Choroid plexus epithelial cell (primary cell): ENCODE measurements around the gene DPH7.
"Not testable (repeated sequence)": the region's sequence is repeated elsewhere in the genome, so short reads cannot be mapped to it uniquely, and the experiment has no call there.

Experiments used
- DNase-seq: peaks from one replicate; pipeline ENCODE4 v3.0.0-alpha.2; 2010; ENCODE audit warnings: low read depth
- H3K4me3 ChIP-seq: 2 replicates; pipeline ENCODE4 v1.5.1; 2011; ENCODE audit warnings: low read depth, mild to moderate bottlenecking, control low read depth, low read length, moderate library complexity
- TF ChIP-seq, protein P1 (sequence below): conservative IDR thresholded peaks from 2 replicates; pipeline ENCODE4 v1.5.1; 2011; ENCODE audit warnings: low read depth, mild to moderate bottlenecking, control low read depth, inconsistent platforms, low read length, moderate library complexity

The DPH7 gene

DNA sequence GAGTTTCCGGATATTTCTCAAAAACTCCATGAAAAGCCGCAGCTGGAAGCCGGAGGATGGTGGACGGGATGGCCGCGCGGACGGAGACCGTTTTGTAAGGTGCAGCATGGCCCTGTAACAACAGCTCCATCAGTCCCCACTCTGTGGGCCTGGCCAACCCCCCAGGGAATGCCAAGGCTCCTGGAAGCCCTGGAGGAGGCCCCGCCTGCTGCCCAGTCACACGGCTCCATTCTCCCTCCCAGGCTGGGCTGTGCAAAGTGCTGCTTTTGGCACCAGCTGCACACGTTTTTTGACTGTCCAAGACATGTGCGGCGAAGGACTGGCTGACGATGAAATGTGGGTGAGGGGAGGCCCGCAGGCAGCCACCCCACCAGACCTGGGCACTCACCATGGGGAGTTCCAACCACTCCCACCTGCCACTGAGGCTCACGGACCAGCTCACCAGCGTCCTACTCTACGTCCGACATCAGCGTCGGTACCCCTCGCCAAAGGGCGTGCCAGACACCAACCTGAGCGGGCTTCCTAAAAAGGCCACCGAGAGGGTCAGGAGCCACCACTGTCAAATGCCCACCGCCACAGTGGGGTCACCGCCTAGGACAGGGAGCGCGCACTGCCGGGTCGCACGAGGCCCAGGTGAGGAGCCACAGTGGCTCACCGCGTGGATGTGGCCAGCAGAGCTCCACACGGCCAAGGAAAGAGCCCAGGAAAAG lies 55.8 kb downstream of the DPH7 start:
- DNase-seq: no peak
- TF ChIP-seq, protein P1, sequence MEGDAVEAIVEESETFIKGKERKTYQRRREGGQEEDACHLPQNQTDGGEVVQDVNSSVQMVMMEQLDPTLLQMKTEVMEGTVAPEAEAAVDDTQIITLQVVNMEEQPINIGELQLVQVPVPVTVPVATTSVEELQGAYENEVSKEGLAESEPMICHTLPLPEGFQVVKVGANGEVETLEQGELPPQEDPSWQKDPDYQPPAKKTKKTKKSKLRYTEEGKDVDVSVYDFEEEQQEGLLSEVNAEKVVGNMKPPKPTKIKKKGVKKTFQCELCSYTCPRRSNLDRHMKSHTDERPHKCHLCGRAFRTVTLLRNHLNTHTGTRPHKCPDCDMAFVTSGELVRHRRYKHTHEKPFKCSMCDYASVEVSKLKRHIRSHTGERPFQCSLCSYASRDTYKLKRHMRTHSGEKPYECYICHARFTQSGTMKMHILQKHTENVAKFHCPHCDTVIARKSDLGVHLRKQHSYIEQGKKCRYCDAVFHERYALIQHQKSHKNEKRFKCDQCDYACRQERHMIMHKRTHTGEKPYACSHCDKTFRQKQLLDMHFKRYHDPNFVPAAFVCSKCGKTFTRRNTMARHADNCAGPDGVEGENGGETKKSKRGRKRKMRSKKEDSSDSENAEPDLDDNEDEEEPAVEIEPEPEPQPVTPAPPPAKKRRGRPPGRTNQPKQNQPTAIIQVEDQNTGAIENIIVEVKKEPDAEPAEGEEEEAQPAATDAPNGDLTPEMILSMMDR: no peak
- H3K4me3 ChIP-seq: no peak overlapping the region

DNA sequence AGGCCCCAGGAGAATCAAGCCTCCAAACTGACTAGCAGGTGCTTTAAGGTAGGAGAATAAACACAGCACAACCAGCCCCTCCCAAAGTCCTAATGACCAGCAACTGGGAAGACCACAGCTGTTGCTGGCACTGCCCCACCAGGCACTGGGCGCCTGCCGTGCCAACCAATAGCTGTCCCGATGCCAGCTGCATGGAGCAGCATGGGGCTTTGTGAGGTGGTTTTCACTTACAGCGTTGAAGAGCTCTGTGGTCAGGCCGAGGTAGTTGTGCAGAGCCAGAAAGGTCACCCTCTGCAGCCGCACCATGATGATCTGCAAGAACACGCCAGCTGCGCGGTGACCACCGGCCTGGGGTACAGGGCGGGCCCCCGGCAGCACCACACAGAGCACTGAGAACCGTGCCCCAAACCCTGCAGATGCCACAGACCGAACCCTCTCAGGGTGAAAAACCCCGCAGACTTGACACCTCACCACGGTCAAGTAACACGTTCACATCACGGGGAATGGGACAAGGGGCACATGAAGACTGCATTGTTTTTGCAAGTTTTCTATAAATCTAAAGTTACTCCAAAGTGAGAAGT lies 57.2 kb downstream of the DPH7 start:
- DNase-seq: no peak
- TF ChIP-seq, protein P1: no peak

DNA sequence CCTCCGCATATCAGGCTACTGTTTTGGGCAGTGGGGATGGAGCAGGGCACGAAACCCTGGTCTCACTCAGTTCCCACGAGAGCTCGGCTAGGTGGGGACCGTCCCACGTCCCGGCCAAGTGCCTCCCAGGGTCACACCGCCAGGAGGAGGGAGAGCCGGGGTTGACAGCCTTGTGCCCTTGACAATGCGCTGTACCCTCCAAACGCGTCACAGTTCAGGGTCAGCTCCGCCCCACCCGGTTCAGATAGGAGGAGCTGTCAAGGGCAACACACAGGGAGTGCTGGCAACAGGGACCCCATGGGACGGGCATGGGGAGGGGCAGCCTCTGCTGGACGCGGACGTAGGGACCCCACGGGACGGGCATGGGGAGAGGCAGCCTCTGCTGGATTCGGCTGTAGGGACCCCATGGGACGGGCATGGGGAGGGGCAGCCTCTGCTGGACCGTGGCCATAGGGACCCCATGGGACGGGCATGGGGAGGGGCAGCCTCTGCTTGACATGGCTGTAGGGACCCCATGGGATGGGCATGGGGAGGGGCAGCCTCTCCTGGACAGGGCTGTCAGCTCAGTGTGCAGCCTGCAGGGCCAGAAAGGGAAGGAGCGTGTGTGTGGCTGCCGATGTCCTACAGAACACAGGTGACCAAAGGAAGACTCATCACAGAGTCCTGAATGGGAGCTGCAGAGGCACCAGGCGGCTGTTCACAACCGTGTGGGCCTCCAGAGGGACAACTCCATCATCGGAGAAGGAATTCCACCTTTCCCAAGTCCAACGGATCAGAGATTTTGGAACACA lies 57.9 kb downstream of the DPH7 start:
- TF ChIP-seq, protein P1: no peak
- no peak overlapping the region for H3K4me3 ChIP-seq
- DNase-seq: no peak

More for the DNA sequence above, 57.2 kb downstream of the DPH7 start:
- H3K4me3 ChIP-seq: no peak overlapping the region

DNA sequence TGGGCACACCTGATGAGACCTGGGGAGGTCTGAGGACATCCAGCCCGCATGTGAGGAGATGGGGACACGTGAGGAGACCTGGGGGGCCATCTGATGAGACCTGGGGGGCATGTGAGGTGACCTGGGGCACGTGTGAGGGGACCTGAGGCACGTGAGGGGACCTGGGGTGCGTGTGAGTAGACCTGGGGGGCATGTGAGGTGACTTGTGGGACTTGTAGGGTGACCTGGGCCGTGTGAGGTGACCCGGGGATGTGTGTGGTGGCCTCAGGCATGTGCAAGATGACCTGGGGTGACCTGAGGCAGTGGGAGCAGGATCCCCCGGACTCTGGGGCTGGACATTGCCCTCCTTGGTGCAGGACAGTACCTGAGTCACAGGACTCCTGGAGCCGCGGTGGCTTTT lies 59.2 kb downstream of the DPH7 start:
- TF ChIP-seq, protein P1: no peak
- H3K4me3 ChIP-seq: no peak overlapping the region
- DNase-seq: no peak

DNA sequence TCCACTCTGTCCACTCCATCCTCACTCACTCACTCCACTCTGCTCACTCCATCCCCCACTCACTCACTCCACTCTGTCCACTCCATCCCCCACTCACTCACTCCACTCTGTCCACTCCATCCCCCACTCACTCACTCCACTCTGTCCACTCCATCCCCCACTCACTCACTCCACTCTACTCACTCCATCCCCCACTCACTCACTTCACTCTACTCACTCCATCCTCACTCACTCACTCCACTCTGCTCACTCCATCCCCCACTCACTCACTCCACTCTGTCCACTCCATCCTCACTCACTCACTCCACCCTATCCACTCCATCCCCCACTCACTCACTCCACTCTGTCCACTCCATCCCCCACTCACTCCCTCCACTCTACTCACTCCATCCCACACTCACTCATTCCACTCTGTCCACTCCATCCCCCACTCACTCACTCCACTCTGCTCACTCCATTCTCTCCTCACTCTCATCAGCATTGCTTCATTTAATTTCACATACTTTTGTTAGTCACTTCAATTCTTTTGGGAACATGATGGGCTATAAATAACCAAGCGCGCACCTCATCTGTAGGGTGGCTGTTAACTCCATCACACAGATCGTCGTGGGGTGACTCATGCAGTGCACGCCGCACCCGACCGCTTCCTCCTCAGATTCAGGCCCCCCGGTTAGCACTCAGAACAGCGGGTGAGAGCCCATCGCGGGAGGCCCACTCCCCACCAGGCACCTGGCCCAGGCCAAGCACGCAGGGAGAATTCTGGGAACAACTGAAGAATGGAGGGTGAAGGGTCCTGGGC lies 59.9 kb downstream of the DPH7 start:
- DNase-seq: peak; percentile 26
- H3K4me3 ChIP-seq: not testable (repeated sequence)

DNA sequence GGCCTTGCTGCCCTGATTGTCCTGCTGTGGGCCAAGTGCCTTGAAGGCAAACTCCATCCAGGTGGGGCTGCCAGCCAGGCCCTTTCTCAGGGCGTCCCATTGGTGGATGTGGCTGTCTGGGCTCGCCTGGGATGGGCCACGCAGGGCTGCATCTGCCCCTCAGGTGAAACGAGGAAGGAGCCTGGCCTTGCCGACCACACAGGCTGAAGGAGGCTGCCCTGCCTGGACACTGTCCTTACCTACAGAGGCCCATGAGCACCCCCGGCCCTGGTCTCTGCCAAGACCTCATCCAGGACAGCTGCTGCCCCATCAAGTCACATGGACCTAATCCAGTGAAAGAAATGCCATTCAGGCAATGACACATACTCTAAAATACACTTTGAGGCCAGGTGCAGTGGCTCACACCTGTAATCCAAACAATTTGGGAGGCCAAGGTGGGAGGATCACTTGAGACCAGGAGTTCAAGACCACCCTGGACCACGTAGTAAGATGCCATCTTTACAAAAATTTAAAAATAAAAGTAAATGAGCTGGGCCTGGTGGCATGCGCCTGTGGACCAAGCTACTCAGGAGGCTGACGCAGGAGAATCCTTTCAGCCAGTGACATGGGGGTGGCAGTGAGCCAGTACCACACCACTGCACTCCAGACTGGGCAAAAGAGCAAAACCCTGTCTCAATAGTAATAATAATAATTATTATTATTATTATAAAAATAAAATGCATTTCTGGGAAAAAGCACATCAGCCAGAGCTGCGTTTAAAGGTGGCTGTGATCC lies 62.4 kb downstream of the DPH7 start:
- no peak for DNase-seq
- H3K4me3 ChIP-seq: no peak overlapping the region
- TF ChIP-seq, protein P1: no peak

DNA sequence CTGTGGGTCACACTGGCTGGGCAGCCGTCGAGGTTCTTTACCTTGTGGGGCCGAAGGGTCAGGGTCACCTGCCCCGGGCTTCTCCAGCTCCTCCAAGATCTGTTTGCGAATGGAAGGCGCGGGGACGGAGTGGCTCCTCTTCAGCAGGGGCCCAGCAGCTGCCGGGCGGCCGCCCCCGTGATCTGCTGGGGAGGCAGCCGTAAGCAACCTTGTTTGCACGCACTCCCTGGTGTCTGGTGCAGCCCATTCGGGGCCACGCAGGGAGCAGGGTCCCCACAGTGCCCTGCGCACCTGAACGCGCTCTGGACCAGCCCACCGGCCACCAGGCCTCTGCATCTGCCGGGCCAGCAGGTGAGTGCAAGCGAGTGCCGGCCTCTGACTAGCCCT lies 63.4 kb downstream of the DPH7 start:
- DNase-seq: no peak
- no peak overlapping the region for H3K4me3 ChIP-seq
- TF ChIP-seq, protein P1: no peak
